ENCODE measurements around the gene DAB2. TPM values are rescaled to one million over a fixed set of nuclear protein-coding genes. Genes with fewer than 3 reads are reported as not detected.

The DAB2 gene
- total RNA-seq, 2 donors from 2014 or later, result 12.3 to 23.8 TPM

GRCh38 chr5:39412721-39413394 is 11.9 kb downstream of the DAB2 start:
- H3K27ac Mint-ChIP-seq, result no peak overlapping the region

DNA sequence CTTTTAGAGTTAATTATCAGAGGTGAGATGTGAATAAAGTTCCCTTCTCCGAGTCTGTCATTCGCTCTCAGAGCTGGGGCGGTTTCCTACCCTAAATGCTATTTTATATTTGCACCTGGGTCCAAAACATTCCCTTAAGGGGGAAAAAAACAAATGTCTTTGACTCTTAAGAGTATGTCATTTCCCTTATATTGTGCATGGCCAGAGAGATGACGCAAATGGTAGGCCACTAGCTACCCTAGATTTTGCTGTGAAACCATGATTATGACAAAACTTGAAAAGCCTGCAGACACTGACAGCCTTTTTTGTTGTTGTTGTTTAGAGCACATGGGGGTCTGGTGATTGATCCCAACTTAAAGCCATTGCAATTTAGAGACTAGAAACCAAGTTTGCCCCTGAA is 12.8 kb downstream of the DAB2 start:
- H3K36me3 ChIP-seq (ENCODE audit: control insufficient read depth, insufficient read depth, low read length), result peaks cover 4% of the 10 kb centered on the region
- WGBS, 2 experiments (ENCODE audit: insufficient coverage in 1 of 2, insufficient read length in 1 of 2), result 86 to 92% methylated on average over 1 to 4 of the region's 4 CpGs
- no peaks in the 10 kb centered on the region for H3K36me3 Mint-ChIP-seq (ENCODE audit: low read depth)
- H3K27ac Mint-ChIP-seq, result no peak overlapping the region
- no peaks in the 10 kb centered on the region for H3K4me1 ChIP-seq (ENCODE audit: control insufficient read depth, insufficient read depth, low read length)
- peaks cover 13% of the 10 kb centered on the region for H3K4me1 Mint-ChIP-seq
- no peaks in the 10 kb centered on the region for H3K9me3 ChIP-seq (ENCODE audit: control insufficient read depth, low read length)
- H3K9ac ChIP-seq (ENCODE audit: extremely low read depth, low read length, poor library complexity, severe bottlenecking), result no peak overlapping the region
- H3K27ac ChIP-seq (ENCODE audit: low read depth, low read length), result no peak overlapping the region
- no peak overlapping the region for H3K4me3 Mint-ChIP-seq
- no peaks in the 10 kb centered on the region for H3K27me3 Mint-ChIP-seq (ENCODE audit: insufficient read depth)
- no peaks in the 10 kb centered on the region for H3K27me3 ChIP-seq (ENCODE audit: control insufficient read depth, insufficient read depth, low read length, poor library complexity, severe bottlenecking)
- no peak for DNase-seq
- no peaks in the 10 kb centered on the region for H3K9me3 Mint-ChIP-seq
- no peak for TF ChIP-seq CTCF (conservative IDR thresholded peaks at IDR 0.05)
- no peak overlapping the region for H3K4me3 ChIP-seq (ENCODE audit: low read length)

More at GRCh38 chr5:39412721-39413394, 11.9 kb downstream of the DAB2 start:
- H3K36me3 ChIP-seq (ENCODE audit: control insufficient read depth, insufficient read depth, low read length), result peaks cover 4% of the 10 kb centered on the region
- no peak overlapping the region for H3K9ac ChIP-seq (ENCODE audit: extremely low read depth, low read length, poor library complexity, severe bottlenecking)
- H3K27ac ChIP-seq (ENCODE audit: low read depth, low read length), result no peak overlapping the region
- H3K4me1 Mint-ChIP-seq, result peaks cover 17% of the 10 kb centered on the region
- no peaks in the 10 kb centered on the region for H3K4me1 ChIP-seq (ENCODE audit: control insufficient read depth, insufficient read depth, low read length)
- no peaks in the 10 kb centered on the region for H3K9me3 ChIP-seq (ENCODE audit: control insufficient read depth, low read length)
- WGBS, 2 experiments (ENCODE audit: insufficient coverage in 1 of 2, insufficient read length in 1 of 2), result 84 to 90% methylated on average over 3 to 5 of the region's 5 CpGs
- no peak for TF ChIP-seq CTCF (conservative IDR thresholded peaks at IDR 0.05)
- DNase-seq, result no peak
- H3K4me3 ChIP-seq (ENCODE audit: low read length), result no peak overlapping the region
- H3K27me3 ChIP-seq (ENCODE audit: control insufficient read depth, insufficient read depth, low read length, poor library complexity, severe bottlenecking), result no peaks in the 10 kb centered on the region
- H3K9me3 Mint-ChIP-seq, result no peaks in the 10 kb centered on the region
- no peaks in the 10 kb centered on the region for H3K27me3 Mint-ChIP-seq (ENCODE audit: insufficient read depth)
- H3K4me3 Mint-ChIP-seq, result no peak overlapping the region
- H3K36me3 Mint-ChIP-seq (ENCODE audit: low read depth), result no peaks in the 10 kb centered on the region

DNA sequence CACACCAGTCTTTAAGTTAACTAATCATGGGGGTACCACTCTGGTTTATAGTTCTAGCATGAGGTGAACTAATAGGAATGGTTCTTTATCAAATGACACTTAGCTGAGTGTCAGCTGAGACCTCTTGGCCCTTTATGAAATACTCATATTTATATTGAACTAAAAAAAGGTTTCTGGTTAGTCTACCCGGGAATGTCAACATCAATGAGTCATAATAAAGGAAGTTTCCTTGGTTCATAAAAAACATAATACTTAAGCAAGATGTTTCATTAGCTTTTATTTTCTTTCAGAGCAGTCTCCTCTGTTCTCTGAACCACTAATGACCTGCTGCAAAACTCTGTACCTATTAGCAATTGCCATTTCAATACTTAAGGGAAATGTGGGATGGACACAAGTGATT is 13.7 kb downstream of the DAB2 start:
- Histone ChIP-seq H3K36me3 (ENCODE audit: control insufficient read depth, insufficient read depth, low read length) (peaks cover 10% of the 10 kb centered on the region), H3K9me3 (ENCODE audit: control insufficient read depth, low read length) (no peaks in the 10 kb centered on the region), H3K9ac (ENCODE audit: extremely low read depth, low read length, poor library complexity, severe bottlenecking) (no peak overlapping the region), H3K4me1 (ENCODE audit: control insufficient read depth, insufficient read depth, low read length) (no peaks in the 10 kb centered on the region), H3K27ac (ENCODE audit: low read depth, low read length) (no peak overlapping the region), H3K4me3 (ENCODE audit: low read length) (no peak overlapping the region), H3K27me3 (ENCODE audit: control insufficient read depth, insufficient read depth, low read length, poor library complexity, severe bottlenecking) (no peaks in the 10 kb centered on the region)
- DNase-seq, result no peak
- Mint-ChIP-seq H3K4me1 (peaks cover 13% of the 10 kb centered on the region), H3K27ac (no peak overlapping the region), H3K4me3 (no peak overlapping the region), H3K9me3 (no peaks in the 10 kb centered on the region), H3K36me3 (ENCODE audit: low read depth) (no peaks in the 10 kb centered on the region), H3K27me3 (ENCODE audit: insufficient read depth) (no peaks in the 10 kb centered on the region)
- 100% methylated on average over 1 of the region's 1 CpG; no CpG with 5 or more reads in 1 of the 2 experiments for WGBS, 2 experiments (ENCODE audit: insufficient coverage in 1 of 2, insufficient read length in 1 of 2)
- TF ChIP-seq CTCF (conservative IDR thresholded peaks at IDR 0.05), result no peak
